HG03439 (cell line): ENCODE results near the gene ADAMTS1.
"Not testable (repeated sequence)": the region's sequence is repeated elsewhere in the genome, so short reads cannot be mapped to it uniquely, and the experiment has no call there.

Experiments used
- ATAC-seq: cut with Tn5 transposase; IDR thresholded peaks from one replicate; pipeline ENCODE4 v1.9.1; 2021; ENCODE audit warnings: mild to moderate bottlenecking, moderate library complexity; ENCODE audit not compliant: unreplicated experiment

Gene ADAMTS1

GRCh38 chr21:26845066-26845758 is at the start of gene ADAMTS1:
ADAMTS1 (minus strand) TSS chr21:26845409; CDS start chr21:26844954, 455 bp downstream.
- ATAC-seq, result no peak

GRCh38 chr21:26892151-26892550 is 46.9 kb upstream of the ADAMTS1 start:
- no peak for ATAC-seq

GRCh38 chr21:26888931-26889330 is 43.7 kb upstream of the ADAMTS1 start:
- ATAC-seq, result no peak

- no peak for ATAC-seq
These were observed 43.0 kb upstream of the ADAMTS1 start for GRCh38 chr21:26888256-26888655.

- ATAC-seq, result no peak
These were observed 42.0 kb upstream of the ADAMTS1 start for GRCh38 chr21:26887251-26887650.

GRCh38 chr21:26884436-26884835 is 39.2 kb upstream of the ADAMTS1 start:
- no peak for ATAC-seq

- no peak for ATAC-seq
These were observed 38.6 kb upstream of the ADAMTS1 start for GRCh38 chr21:26883768-26884167.

GRCh38 chr21:26881504-26882228 is 36.5 kb upstream of the ADAMTS1 start:
- no peak for ATAC-seq

GRCh38 chr21:26877018-26877417 is 31.8 kb upstream of the ADAMTS1 start:
- ATAC-seq, result no peak

- ATAC-seq, result no peak
These were observed 29.1 kb upstream of the ADAMTS1 start for GRCh38 chr21:26874347-26874746.

- ATAC-seq, result no peak
These were observed 20.6 kb upstream of the ADAMTS1 start for GRCh38 chr21:26865857-26866256.

- ATAC-seq, result not testable (repeated sequence)
These were observed 11.7 kb upstream of the ADAMTS1 start for GRCh38 chr21:26856871-26857350.

GRCh38 chr21:26854695-26855094 is 9.5 kb upstream of the ADAMTS1 start:
- ATAC-seq, result not testable (repeated sequence)

GRCh38 chr21:26852423-26852822 is 7.2 kb upstream of the ADAMTS1 start:
- ATAC-seq, result no peak

GRCh38 chr21:26851109-26851944 is 6.1 kb upstream of the ADAMTS1 start:
- ATAC-seq, result no peak

GRCh38 chr21:26850116-26850643 is 5.0 kb upstream of the ADAMTS1 start:
- no peak for ATAC-seq

GRCh38 chr21:26849428-26850115 is 4.4 kb upstream of the ADAMTS1 start:
- no peak for ATAC-seq

- ATAC-seq, result no peak
These were observed 2.7 kb upstream of the ADAMTS1 start for GRCh38 chr21:26847921-26848320.

GRCh38 chr21:26847002-26847401 is 1.8 kb upstream of the ADAMTS1 start:
- ATAC-seq, result no peak
